IPS-18a (cell line): ENCODE data around the gene PCLAF.
"Not testable (repeated sequence)": the region's sequence is repeated elsewhere in the genome, so short reads cannot be mapped to it uniquely, and the experiment has no call there.

Experiments
- H3K27ac ChIP-seq: one replicate; pipeline ENCODE4 v1.5.1; 2013; ENCODE audit warnings: low read length
- H3K27me3 ChIP-seq: one replicate; pipeline ENCODE4 v1.6.1; 2013; ENCODE audit warnings: mild to moderate bottlenecking, low read length; ENCODE audit not compliant: control insufficient read depth, insufficient read depth
- H3K36me3 ChIP-seq: one replicate; pipeline ENCODE4 v1.6.1; 2013; ENCODE audit warnings: low read depth, low read length; ENCODE audit not compliant: control insufficient read depth
- H3K4me1 ChIP-seq: one replicate; pipeline ENCODE4 v1.6.1; 2013; ENCODE audit warnings: low read depth, low read length; ENCODE audit not compliant: control insufficient read depth
- H3K4me3 ChIP-seq: one replicate; pipeline ENCODE4 v1.5.1; 2013; ENCODE audit warnings: low read length
- H3K9ac ChIP-seq: one replicate; pipeline ENCODE4 v1.6.1; 2013; ENCODE audit warnings: mild to moderate bottlenecking, low read length, moderate library complexity
- H3K9me3 ChIP-seq: one replicate; pipeline ENCODE4 v1.6.1; 2013; ENCODE audit warnings: low read depth, low read length; ENCODE audit not compliant: control insufficient read depth

The PCLAF gene

GRCh38 chr15:64356710-64357040, 24.6 kb downstream of the PCLAF start:
- Histone ChIP-seq H3K27me3 (no peaks in the 10 kb centered on the region), H3K4me1 (peaks cover 9% of the 10 kb centered on the region), H3K4me3 (peak overlapping the region; percentile 95), H3K9ac (peak overlapping the region; percentile 19), H3K9me3 (no peaks in the 10 kb centered on the region), H3K27ac (no peak overlapping the region), H3K36me3 (no peaks in the 10 kb centered on the region)

- peak within 1 kb of the TSS; percentile 31 for H3K27ac ChIP-seq
- peaks cover 9% of the 10 kb centered on the region for H3K4me1 ChIP-seq
- peak within 1 kb of the TSS; percentile 87 for H3K9ac ChIP-seq
- H3K9me3 ChIP-seq, result no peaks in the 10 kb centered on the region
- peak within 1 kb of the TSS; percentile 95 for H3K4me3 ChIP-seq
- H3K27me3 ChIP-seq, result no peaks in the 10 kb centered on the region
- H3K36me3 ChIP-seq, result no peaks in the 10 kb centered on the region
Measured at GRCh38 chr15:64355944-64356709, 25.1 kb downstream of the PCLAF start, which contains the start of gene CSNK1G1. TSS of gene CSNK1G1 (minus strand) at chr15:64356173. CDS start at chr15:64300499, 55,674 bp downstream.

- Histone ChIP-seq H3K4me1 (peaks cover 9% of the 10 kb centered on the region), H3K27me3 (no peaks in the 10 kb centered on the region), H3K9me3 (no peaks in the 10 kb centered on the region), H3K27ac (peak overlapping the region; percentile 31), H3K9ac (peak overlapping the region; percentile 87), H3K4me3 (peak overlapping the region; percentile 95), H3K36me3 (no peaks in the 10 kb centered on the region)
Measured at GRCh38 chr15:64355348-64355943, 25.8 kb downstream of the PCLAF start.

GRCh38 chr15:64354688-64355344, 26.4 kb downstream of the PCLAF start:
- peak overlapping the region; percentile 87 for H3K9ac ChIP-seq
- H3K4me1 ChIP-seq, result peaks cover 9% of the 10 kb centered on the region
- H3K9me3 ChIP-seq, result no peaks in the 10 kb centered on the region
- no peaks in the 10 kb centered on the region for H3K36me3 ChIP-seq
- no peaks in the 10 kb centered on the region for H3K27me3 ChIP-seq
- peak overlapping the region; percentile 31 for H3K27ac ChIP-seq
- peak overlapping the region; percentile 95 for H3K4me3 ChIP-seq

- Histone ChIP-seq H3K27ac (no peak overlapping the region), H3K4me1 (peaks cover 5% of the 10 kb centered on the region), H3K27me3 (no peaks in the 10 kb centered on the region), H3K9me3 (no peaks in the 10 kb centered on the region), H3K36me3 (no peaks in the 10 kb centered on the region), H3K4me3 (no peak overlapping the region), H3K9ac (no peak overlapping the region)
Measured at GRCh38 chr15:64351265-64351664, 30.0 kb downstream of the PCLAF start.

- Histone ChIP-seq H3K4me3 (no peak overlapping the region), H3K9ac (no peak overlapping the region), H3K36me3 (no peaks in the 10 kb centered on the region), H3K9me3 (no peaks in the 10 kb centered on the region), H3K4me1 (peaks cover under 1% of the 10 kb centered on the region), H3K27ac (no peak overlapping the region), H3K27me3 (no peaks in the 10 kb centered on the region)
Measured at GRCh38 chr15:64349375-64349774, 31.9 kb downstream of the PCLAF start.

- no peak overlapping the region for H3K9ac ChIP-seq
- no peak overlapping the region for H3K27ac ChIP-seq
- no peaks in the 10 kb centered on the region for H3K27me3 ChIP-seq
- H3K36me3 ChIP-seq, result no peaks in the 10 kb centered on the region
- no peaks in the 10 kb centered on the region for H3K9me3 ChIP-seq
- H3K4me3 ChIP-seq, result no peak overlapping the region
- no peaks in the 10 kb centered on the region for H3K4me1 ChIP-seq
Measured at GRCh38 chr15:64348455-64348854, 32.8 kb downstream of the PCLAF start.

GRCh38 chr15:64346242-64346641, 35.0 kb downstream of the PCLAF start:
- not testable (repeated sequence) for H3K27me3 ChIP-seq, H3K4me1 ChIP-seq, H3K9ac ChIP-seq, H3K27ac ChIP-seq, H3K36me3 ChIP-seq, H3K4me3 ChIP-seq, H3K9me3 ChIP-seq

- Histone ChIP-seq H3K9ac (no peak overlapping the region), H3K27me3 (no peaks in the 10 kb centered on the region), H3K4me1 (no peaks in the 10 kb centered on the region), H3K36me3 (no peaks in the 10 kb centered on the region), H3K27ac (no peak overlapping the region), H3K9me3 (no peaks in the 10 kb centered on the region), H3K4me3 (no peak overlapping the region)
Measured at GRCh38 chr15:64344651-64345294, 36.5 kb downstream of the PCLAF start.

- H3K27ac ChIP-seq, result no peak overlapping the region
- no peak overlapping the region for H3K4me3 ChIP-seq
- no peak overlapping the region for H3K9ac ChIP-seq
- H3K4me1 ChIP-seq, result no peaks in the 10 kb centered on the region
- no peaks in the 10 kb centered on the region for H3K27me3 ChIP-seq
- H3K36me3 ChIP-seq, result no peaks in the 10 kb centered on the region
- H3K9me3 ChIP-seq, result no peaks in the 10 kb centered on the region
Measured at GRCh38 chr15:64343841-64344240, 37.4 kb downstream of the PCLAF start.

GRCh38 chr15:64343222-64343621, 38.0 kb downstream of the PCLAF start:
- no peak overlapping the region for H3K9ac ChIP-seq
- H3K9me3 ChIP-seq, result no peaks in the 10 kb centered on the region
- no peaks in the 10 kb centered on the region for H3K27me3 ChIP-seq
- no peak overlapping the region for H3K4me3 ChIP-seq
- H3K27ac ChIP-seq, result no peak overlapping the region
- no peaks in the 10 kb centered on the region for H3K36me3 ChIP-seq
- no peaks in the 10 kb centered on the region for H3K4me1 ChIP-seq
